Astrocyte (in vitro differentiated cells and primary cell): ENCODE results near the gene B4GALT3. TPM values are rescaled to one million over a fixed set of nuclear protein-coding genes. Genes with fewer than 3 reads are reported as not detected.
A peak's percentile ranks its signal among the peaks of the same experiment; 100 is the strongest.

ENCODE experiments used
- DNase-seq: peaks from one replicate; pipeline ENCODE4 v3.0.0-alpha.2; 2010; ENCODE audit warnings: low read depth
- FAIRE-seq: peaks from 2 replicates; lab custom pipeline; 2011; peaks lifted over from hg19 to GRCh38; lab: Jason Lieb, UNC
- H2AFZ ChIP-seq: 2 replicates; pipeline ENCODE4 v1.6.0; 2012; ENCODE audit warnings: low read depth, low read length, inconsistent platforms
- H3K27ac ChIP-seq: 2 replicates; pipeline ENCODE4 v1.5.1; 2011; ENCODE audit warnings: low read depth, low read length, inconsistent platforms
- H3K27me3 ChIP-seq: 2 replicates; pipeline ENCODE4 v1.6.0; 2011; ENCODE audit warnings: low read length, inconsistent platforms; ENCODE audit not compliant: insufficient read depth
- H3K36me3 ChIP-seq: 2 replicates; pipeline ENCODE4 v1.5.1; 2011; ENCODE audit warnings: low read length, inconsistent platforms; ENCODE audit not compliant: insufficient read depth
- H3K4me1 ChIP-seq: 2 replicates; pipeline ENCODE4 v1.5.1; 2011; ENCODE audit warnings: low read length, inconsistent platforms; ENCODE audit not compliant: insufficient read depth
- H3K4me2 ChIP-seq: 2 replicates; pipeline ENCODE4 v1.6.0; 2012; ENCODE audit warnings: low read length, inconsistent platforms
- H3K4me3 ChIP-seq: 2 replicates; pipeline ENCODE4 v1.5.1; 2011; ENCODE audit warnings: low read depth, mild to moderate bottlenecking, low read length, inconsistent platforms; ENCODE audit not compliant: insufficient read depth
- H3K79me2 ChIP-seq: 2 replicates; pipeline ENCODE4 v1.6.0; 2012; ENCODE audit warnings: mild to moderate bottlenecking, low read length, inconsistent platforms; ENCODE audit not compliant: insufficient read depth
- H3K9ac ChIP-seq: 2 replicates; pipeline ENCODE4 v1.6.0; 2012; ENCODE audit warnings: mild to moderate bottlenecking, low read length, inconsistent platforms
- H3K9me3 ChIP-seq: 2 replicates; pipeline ENCODE4 v1.5.1; 2012; ENCODE audit warnings: low read depth, mild to moderate bottlenecking, low read length, inconsistent platforms; ENCODE audit not compliant: insufficient read depth
- H4K20me1 ChIP-seq: 2 replicates; pipeline ENCODE4 v1.6.0; 2012; ENCODE audit warnings: low read length, inconsistent platforms; ENCODE audit not compliant: insufficient read depth
- H3K27ac Mint-ChIP-seq: one replicate; pipeline ENCODE4 v1.8.0; 2021; ENCODE audit warnings: mild to moderate bottlenecking, mixed read lengths; ENCODE audit not compliant: unreplicated experiment
- H3K27me3 Mint-ChIP-seq: one replicate; pipeline ENCODE4 v1.8.0; 2021; ENCODE audit warnings: low read depth, mixed read lengths; ENCODE audit not compliant: unreplicated experiment
- H3K36me3 Mint-ChIP-seq: one replicate; pipeline ENCODE4 v1.8.0; 2021; ENCODE audit warnings: low read depth, mixed read lengths; ENCODE audit not compliant: unreplicated experiment
- H3K4me1 Mint-ChIP-seq: one replicate; pipeline ENCODE4 v1.8.0; 2021; ENCODE audit warnings: low read depth, mixed read lengths; ENCODE audit not compliant: unreplicated experiment
- H3K4me3 Mint-ChIP-seq: one replicate; pipeline ENCODE4 v1.8.0; 2021; ENCODE audit warnings: mild to moderate bottlenecking, moderate library complexity, mixed read lengths; ENCODE audit not compliant: unreplicated experiment
- H3K9me3 Mint-ChIP-seq: one replicate; pipeline ENCODE4 v1.8.0; 2021; ENCODE audit warnings: mild to moderate bottlenecking, mixed read lengths; ENCODE audit not compliant: unreplicated experiment
- CTCF ChIP-seq: IDR thresholded peaks from 2 replicates; pipeline ENCODE4 v1.5.1; 2011; ENCODE audit warnings: low read depth, mild to moderate bottlenecking, inconsistent platforms, low read length, moderate library complexity; ENCODE audit not compliant: insufficient read depth
- EZH2 ChIP-seq: IDR thresholded peaks from 2 replicates; pipeline ENCODE4 v1.6.1; 2012; ENCODE audit warnings: mild to moderate bottlenecking, low read length, inconsistent platforms; ENCODE audit not compliant: insufficient read depth
- total RNA-seq: library from RNA; stranded (reverse); gene quantifications from 2 replicates; pipeline ENCODE4 v1.2.1, GENCODE V29; 2021

B4GALT3 gene
- total RNA-seq, 1 donor from 2014 or later: 39.6 TPM

DNA sequence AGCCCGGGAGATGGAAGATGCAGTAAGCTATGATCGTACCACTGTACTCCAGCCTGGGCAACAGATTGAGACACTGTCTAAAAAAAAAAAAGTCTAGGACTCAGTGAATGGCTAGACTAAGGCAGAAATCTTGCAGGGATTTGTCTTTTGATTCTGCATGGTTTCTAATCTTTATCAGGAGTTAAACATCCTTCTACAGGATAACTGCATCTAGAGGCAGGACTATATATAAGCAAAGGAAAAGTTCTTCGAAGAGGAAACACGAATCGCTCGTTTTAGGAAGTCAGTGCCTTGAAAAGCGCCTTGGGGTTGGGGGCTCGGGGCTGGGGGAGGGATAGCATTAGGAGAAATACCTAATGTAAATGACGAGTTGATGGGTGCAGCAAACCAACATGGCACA is 24.1 kb downstream of the B4GALT3 start:
- H3K27ac ChIP-seq: no peak overlapping the region

GRCh38 chr1:161145832-161146231 is 31.5 kb downstream of the B4GALT3 start:
- no peaks in the 10 kb centered on the region for H4K20me1 ChIP-seq
- no peaks in the 10 kb centered on the region for H3K4me1 ChIP-seq
- H3K4me3 Mint-ChIP-seq: no peak overlapping the region
- no peaks in the 10 kb centered on the region for H3K36me3 Mint-ChIP-seq
- DNase-seq (no peak), FAIRE-seq (no peak)
- H3K9ac ChIP-seq: no peak overlapping the region
- no peaks in the 10 kb centered on the region for H3K27me3 Mint-ChIP-seq
- TF ChIP-seq EZH2: no peak
- no peak for TF ChIP-seq CTCF
- no peaks in the 10 kb centered on the region for H3K9me3 ChIP-seq
- H3K36me3 ChIP-seq: no peaks in the 10 kb centered on the region
- H3K9me3 Mint-ChIP-seq: no peaks in the 10 kb centered on the region
- H3K4me2 ChIP-seq: no peak overlapping the region
- no peak overlapping the region for H3K4me3 ChIP-seq
- H3K27ac ChIP-seq: no peak overlapping the region
- no peak overlapping the region for H2AFZ ChIP-seq
- no peaks in the 10 kb centered on the region for H3K27me3 ChIP-seq
- no peak overlapping the region for H3K27ac Mint-ChIP-seq
- H3K79me2 ChIP-seq: no peaks in the 10 kb centered on the region
- no peaks in the 10 kb centered on the region for H3K4me1 Mint-ChIP-seq

More for the DNA sequence above, 24.1 kb downstream of the B4GALT3 start:
- peaks cover 18% of the 10 kb centered on the region for H3K79me2 ChIP-seq
- peak overlapping the region; percentile 97 for H3K4me3 ChIP-seq
- TF ChIP-seq EZH2 (no peak), CTCF (no peak)
- no peaks in the 10 kb centered on the region for H3K9me3 Mint-ChIP-seq
- H3K4me2 ChIP-seq: peak overlapping the region; percentile 86
- no peak for FAIRE-seq
- peaks cover 5% of the 10 kb centered on the region for H3K4me1 ChIP-seq
- peak overlapping the region; percentile 99 for H3K9ac ChIP-seq
- H3K4me3 Mint-ChIP-seq: peak overlapping the region; percentile 74
- H3K4me1 Mint-ChIP-seq: no peaks in the 10 kb centered on the region
- H4K20me1 ChIP-seq: no peaks in the 10 kb centered on the region
- H3K9me3 ChIP-seq: no peaks in the 10 kb centered on the region
- H3K36me3 ChIP-seq: peaks cover 11% of the 10 kb centered on the region
- no peak for DNase-seq
- H2AFZ ChIP-seq: peak overlapping the region; percentile 97
- H3K36me3 Mint-ChIP-seq: peaks cover 4% of the 10 kb centered on the region
- H3K27ac Mint-ChIP-seq: peak overlapping the region; percentile 100
- H3K27me3 Mint-ChIP-seq: no peaks in the 10 kb centered on the region
- H3K27me3 ChIP-seq: no peaks in the 10 kb centered on the region

DNA sequence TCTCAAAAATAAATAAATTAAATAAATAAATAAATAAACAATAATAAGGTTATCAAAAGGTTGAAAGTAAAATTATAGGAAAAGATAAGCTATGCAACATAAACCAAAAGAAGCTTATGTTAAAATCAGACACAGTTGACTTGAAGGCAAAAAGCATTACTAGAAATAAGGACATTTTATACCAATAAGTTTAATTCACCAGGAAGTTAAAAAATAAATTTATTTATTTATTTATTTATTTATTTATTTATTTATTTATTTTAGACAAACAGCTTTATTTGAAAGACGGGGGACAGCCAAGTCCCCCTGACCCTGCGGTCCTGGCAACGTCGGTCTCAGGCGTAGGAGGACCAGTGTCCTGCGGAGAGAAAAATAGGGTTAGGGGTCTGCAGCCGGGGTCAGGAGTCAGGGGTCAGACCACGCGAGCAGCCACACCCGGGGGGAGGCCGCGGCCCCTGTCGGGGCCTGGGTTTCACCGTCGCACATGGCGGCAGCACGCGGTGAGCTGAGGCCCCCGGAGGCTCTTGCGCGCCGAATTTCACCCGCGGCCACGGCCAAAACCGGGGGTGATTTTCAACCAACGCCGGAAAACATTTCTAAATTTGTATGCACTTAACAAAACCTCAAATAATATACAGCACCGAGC is 36.4 kb downstream of the B4GALT3 start:
- H3K9me3 ChIP-seq: no peaks in the 10 kb centered on the region
- H3K27ac Mint-ChIP-seq: no peak overlapping the region
- H4K20me1 ChIP-seq: peaks cover 4% of the 10 kb centered on the region
- no peaks in the 10 kb centered on the region for H3K27me3 Mint-ChIP-seq
- no peaks in the 10 kb centered on the region for H3K27me3 ChIP-seq
- H3K36me3 ChIP-seq: no peaks in the 10 kb centered on the region
- no peak overlapping the region for H3K4me2 ChIP-seq
- H3K27ac ChIP-seq: no peak overlapping the region
- H3K4me1 ChIP-seq: no peaks in the 10 kb centered on the region
- TF ChIP-seq EZH2: no peak
- no peak for TF ChIP-seq CTCF
- no peaks in the 10 kb centered on the region for H3K36me3 Mint-ChIP-seq
- no peaks in the 10 kb centered on the region for H3K4me1 Mint-ChIP-seq
- no peak overlapping the region for H3K4me3 Mint-ChIP-seq
- no peak for FAIRE-seq
- H3K4me3 ChIP-seq: no peak overlapping the region
- H2AFZ ChIP-seq: no peak overlapping the region
- H3K79me2 ChIP-seq: peaks cover 4% of the 10 kb centered on the region
- no peak for DNase-seq
- no peak overlapping the region for H3K9ac ChIP-seq
- H3K9me3 Mint-ChIP-seq: no peaks in the 10 kb centered on the region
